Measurements from ENCODE around the gene TRIM38. TPM values are rescaled to one million over a fixed set of nuclear protein-coding genes. Genes with fewer than 3 reads are reported as not detected.

The TRIM38 gene
- polyA plus RNA-seq, 1 donor from 2014 or later, result not detected

DNA sequence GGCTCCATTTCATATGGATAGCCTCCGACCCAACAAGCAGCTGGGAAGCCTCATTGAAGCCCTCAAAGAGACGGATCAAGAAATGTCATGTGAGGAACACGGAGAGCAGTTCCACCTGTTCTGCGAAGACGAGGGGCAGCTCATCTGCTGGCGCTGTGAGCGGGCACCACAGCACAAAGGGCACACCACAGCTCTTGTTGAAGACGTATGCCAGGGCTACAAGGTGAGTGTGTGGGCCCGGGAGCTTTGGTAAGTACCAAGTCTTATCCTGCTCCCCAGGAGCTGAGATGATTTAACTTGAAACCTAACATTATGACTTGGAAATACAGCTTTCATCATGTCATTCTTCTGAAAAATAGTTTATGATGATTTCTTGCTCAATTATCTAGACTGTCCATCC lies 4.1 kb downstream of the TRIM38 start:
- no peaks in the 10 kb centered on the region for H3K79me2 ChIP-seq (replicated peaks; ENCODE audit: insufficient read depth, low read length)
- H3K9me3 ChIP-seq (ENCODE audit: low read length), result no peaks in the 10 kb centered on the region
- H3K36me3 ChIP-seq (ENCODE audit: insufficient read depth, low read length), result no peaks in the 10 kb centered on the region
- H3K4me3 ChIP-seq (ENCODE audit: low read length), result no peak overlapping the region
- no peaks in the 10 kb centered on the region for H4K20me1 ChIP-seq (ENCODE audit: insufficient read depth)
- no peaks in the 10 kb centered on the region for H3K9me2 ChIP-seq (ENCODE audit: insufficient read depth, low read length)
- H3K4me2 ChIP-seq (ENCODE audit: low read length), result no peak overlapping the region
- H3K27me3 ChIP-seq (ENCODE audit: insufficient read depth, low read depth, low read length), result no peaks in the 10 kb centered on the region
- no peaks in the 10 kb centered on the region for H3F3A ChIP-seq (ENCODE audit: insufficient read depth, low read length, poor library complexity, severe bottlenecking)
- no peak overlapping the region for H3K27ac ChIP-seq (ENCODE audit: low read length)
- no peak overlapping the region for H3K9ac ChIP-seq (ENCODE audit: low read length)
- TF ChIP-seq, protein P1, sequence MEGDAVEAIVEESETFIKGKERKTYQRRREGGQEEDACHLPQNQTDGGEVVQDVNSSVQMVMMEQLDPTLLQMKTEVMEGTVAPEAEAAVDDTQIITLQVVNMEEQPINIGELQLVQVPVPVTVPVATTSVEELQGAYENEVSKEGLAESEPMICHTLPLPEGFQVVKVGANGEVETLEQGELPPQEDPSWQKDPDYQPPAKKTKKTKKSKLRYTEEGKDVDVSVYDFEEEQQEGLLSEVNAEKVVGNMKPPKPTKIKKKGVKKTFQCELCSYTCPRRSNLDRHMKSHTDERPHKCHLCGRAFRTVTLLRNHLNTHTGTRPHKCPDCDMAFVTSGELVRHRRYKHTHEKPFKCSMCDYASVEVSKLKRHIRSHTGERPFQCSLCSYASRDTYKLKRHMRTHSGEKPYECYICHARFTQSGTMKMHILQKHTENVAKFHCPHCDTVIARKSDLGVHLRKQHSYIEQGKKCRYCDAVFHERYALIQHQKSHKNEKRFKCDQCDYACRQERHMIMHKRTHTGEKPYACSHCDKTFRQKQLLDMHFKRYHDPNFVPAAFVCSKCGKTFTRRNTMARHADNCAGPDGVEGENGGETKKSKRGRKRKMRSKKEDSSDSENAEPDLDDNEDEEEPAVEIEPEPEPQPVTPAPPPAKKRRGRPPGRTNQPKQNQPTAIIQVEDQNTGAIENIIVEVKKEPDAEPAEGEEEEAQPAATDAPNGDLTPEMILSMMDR (IDR thresholded peaks at IDR 0.05; ENCODE audit: poor library complexity, severe bottlenecking), result no peak
- no peak for TF ChIP-seq EZH2 (IDR thresholded peaks at IDR 0.05; ENCODE audit: borderline replicate concordance, insufficient read depth, low read length, poor library complexity, severe bottlenecking)
- TF ChIP-seq, protein P2, sequence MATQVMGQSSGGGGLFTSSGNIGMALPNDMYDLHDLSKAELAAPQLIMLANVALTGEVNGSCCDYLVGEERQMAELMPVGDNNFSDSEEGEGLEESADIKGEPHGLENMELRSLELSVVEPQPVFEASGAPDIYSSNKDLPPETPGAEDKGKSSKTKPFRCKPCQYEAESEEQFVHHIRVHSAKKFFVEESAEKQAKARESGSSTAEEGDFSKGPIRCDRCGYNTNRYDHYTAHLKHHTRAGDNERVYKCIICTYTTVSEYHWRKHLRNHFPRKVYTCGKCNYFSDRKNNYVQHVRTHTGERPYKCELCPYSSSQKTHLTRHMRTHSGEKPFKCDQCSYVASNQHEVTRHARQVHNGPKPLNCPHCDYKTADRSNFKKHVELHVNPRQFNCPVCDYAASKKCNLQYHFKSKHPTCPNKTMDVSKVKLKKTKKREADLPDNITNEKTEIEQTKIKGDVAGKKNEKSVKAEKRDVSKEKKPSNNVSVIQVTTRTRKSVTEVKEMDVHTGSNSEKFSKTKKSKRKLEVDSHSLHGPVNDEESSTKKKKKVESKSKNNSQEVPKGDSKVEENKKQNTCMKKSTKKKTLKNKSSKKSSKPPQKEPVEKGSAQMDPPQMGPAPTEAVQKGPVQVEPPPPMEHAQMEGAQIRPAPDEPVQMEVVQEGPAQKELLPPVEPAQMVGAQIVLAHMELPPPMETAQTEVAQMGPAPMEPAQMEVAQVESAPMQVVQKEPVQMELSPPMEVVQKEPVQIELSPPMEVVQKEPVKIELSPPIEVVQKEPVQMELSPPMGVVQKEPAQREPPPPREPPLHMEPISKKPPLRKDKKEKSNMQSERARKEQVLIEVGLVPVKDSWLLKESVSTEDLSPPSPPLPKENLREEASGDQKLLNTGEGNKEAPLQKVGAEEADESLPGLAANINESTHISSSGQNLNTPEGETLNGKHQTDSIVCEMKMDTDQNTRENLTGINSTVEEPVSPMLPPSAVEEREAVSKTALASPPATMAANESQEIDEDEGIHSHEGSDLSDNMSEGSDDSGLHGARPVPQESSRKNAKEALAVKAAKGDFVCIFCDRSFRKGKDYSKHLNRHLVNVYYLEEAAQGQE (IDR thresholded peaks at IDR 0.05; ENCODE audit: borderline replicate concordance), result no peak
- no peak for TF ChIP-seq EP300 (conservative IDR thresholded peaks at IDR 0.05; ENCODE audit: poor library complexity, severe bottlenecking)
- TF ChIP-seq TAF1 (IDR thresholded peaks at IDR 0.05; ENCODE audit: low read depth), result no peak
- no peak for TF ChIP-seq MXI1 (conservative IDR thresholded peaks at IDR 0.05; ENCODE audit: poor library complexity, severe bottlenecking)
- no peak overlapping the region for H2AFZ ChIP-seq (ENCODE audit: low read depth, low read length)

DNA sequence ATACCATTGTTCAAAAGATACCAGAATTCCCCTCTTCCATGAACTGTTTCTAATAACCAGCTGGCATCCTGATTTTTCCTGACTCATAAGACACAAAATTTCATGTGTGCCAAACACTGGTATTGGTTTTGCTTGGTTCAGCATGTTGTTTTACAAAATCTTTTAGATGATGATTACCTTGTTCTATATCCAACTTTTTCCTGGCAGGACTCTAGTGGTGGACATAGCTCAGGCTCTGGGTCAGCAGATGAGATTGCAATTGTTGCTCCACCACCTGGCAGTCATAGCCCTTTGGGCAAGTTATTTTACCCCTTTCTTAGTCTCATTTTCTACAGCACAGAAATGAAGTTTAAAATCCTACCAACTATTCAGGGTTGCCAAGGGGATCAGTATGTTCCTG lies 6.2 kb downstream of the TRIM38 start:
- Histone ChIP-seq H3K36me3 (ENCODE audit: insufficient read depth, low read length) (no peaks in the 10 kb centered on the region), H2AFZ (ENCODE audit: low read depth, low read length) (no peak overlapping the region), H3F3A (ENCODE audit: insufficient read depth, low read length, poor library complexity, severe bottlenecking) (no peaks in the 10 kb centered on the region), H4K20me1 (ENCODE audit: insufficient read depth) (no peaks in the 10 kb centered on the region), H3K27ac (ENCODE audit: low read length) (no peak overlapping the region), H3K4me2 (ENCODE audit: low read length) (no peak overlapping the region), H3K9me3 (ENCODE audit: low read length) (no peaks in the 10 kb centered on the region), H3K9me2 (ENCODE audit: insufficient read depth, low read length) (no peaks in the 10 kb centered on the region), H3K4me3 (ENCODE audit: low read length) (no peak overlapping the region), H3K27me3 (ENCODE audit: insufficient read depth, low read depth, low read length) (no peaks in the 10 kb centered on the region), H3K9ac (ENCODE audit: low read length) (no peak overlapping the region), H3K79me2 (replicated peaks; ENCODE audit: insufficient read depth, low read length) (no peaks in the 10 kb centered on the region)
- no peak for TF ChIP-seq RAD21 (conservative IDR thresholded peaks at IDR 0.05)
- TF ChIP-seq, protein P2 (IDR thresholded peaks at IDR 0.05; ENCODE audit: borderline replicate concordance), result no peak
- TF ChIP-seq EP300 (conservative IDR thresholded peaks at IDR 0.05; ENCODE audit: poor library complexity, severe bottlenecking), result no peak
- no peak for TF ChIP-seq SMC3 (conservative IDR thresholded peaks at IDR 0.05; ENCODE audit: poor library complexity)
- no peak for TF ChIP-seq EZH2 (IDR thresholded peaks at IDR 0.05; ENCODE audit: borderline replicate concordance, insufficient read depth, low read length, poor library complexity, severe bottlenecking)
- TF ChIP-seq POLR2AphosphoS5 (IDR thresholded peaks at IDR 0.05), result no peak
- TF ChIP-seq MXI1 (conservative IDR thresholded peaks at IDR 0.05; ENCODE audit: poor library complexity, severe bottlenecking), result no peak

Data from neural cell (in vitro differentiated cells).